G401 (cell line): ENCODE data around the gene LAMC2. TPM values are rescaled to one million over a fixed set of nuclear protein-coding genes. Genes with fewer than 3 reads are reported as not detected.
A peak's percentile ranks its signal among the peaks of the same experiment; 100 is the strongest.
"Not testable (repeated sequence)": the region's sequence is repeated elsewhere in the genome, so short reads cannot be mapped to it uniquely, and the experiment has no call there.

Experiments
- DNase-seq: peaks from one replicate; pipeline ENCODE4 v3.0.0-alpha.2; 2015; ENCODE audit warnings: low spot score
- in situ Hi-C: cut with HindIII; loops from 2 replicates; pipeline ENCODE4 v1.10.0; 2016; ENCODE audit warnings: low sequenced_read_pairs, mixed read lengths
- total RNA-seq: library from RNA; depleted of rRNA; stranded (reverse); fragments of >200 nt; shearing (Covaris generic); gene quantifications from 2 replicates; pipeline ENCODE4 v1.2.3, GENCODE V29; 2014

LAMC2 gene
- total RNA-seq, 1 experiment from 2014 or later: 0.61 TPM

GRCh38 chr1:183230413-183230812 is 44.3 kb downstream of the LAMC2 start:
- DNase-seq: no peak
- in situ Hi-C loops: no loop called here

GRCh38 chr1:183231545-183231944 is 45.5 kb downstream of the LAMC2 start:
- in situ Hi-C loops: no loop called here
- no peak for DNase-seq

GRCh38 chr1:183233113-183233512 is 47.0 kb downstream of the LAMC2 start:
- in situ Hi-C loops: no loop called here
- no peak for DNase-seq

- in situ Hi-C loops: no loop called here
These were observed 48.8 kb downstream of the LAMC2 start for GRCh38 chr1:183234660-183235476.

GRCh38 chr1:183235503-183235902 is 49.4 kb downstream of the LAMC2 start:
- in situ Hi-C loops: no loop called here
- DNase-seq: peak; percentile 36

More at GRCh38 chr1:183234660-183235476, 48.8 kb downstream of the LAMC2 start:
- peak; percentile 71 for DNase-seq

- no peak for DNase-seq
- in situ Hi-C loops: no loop called here
These were observed 50.2 kb downstream of the LAMC2 start for GRCh38 chr1:183236158-183236725.

GRCh38 chr1:183237046-183237445 is 51.0 kb downstream of the LAMC2 start:
- DNase-seq: no peak
- in situ Hi-C loops: no loop called here

- DNase-seq: no peak
- in situ Hi-C loops: no loop called here
These were observed 52.0 kb downstream of the LAMC2 start for GRCh38 chr1:183238071-183238470.

GRCh38 chr1:183239220-183239742 is 53.2 kb downstream of the LAMC2 start:
- no peak for DNase-seq
- in situ Hi-C loops: no loop called here

GRCh38 chr1:183239793-183240525 is 53.9 kb downstream of the LAMC2 start:
- peak; percentile 99 for DNase-seq
- in situ Hi-C loops: no loop called here

- in situ Hi-C loops: no loop called here
- DNase-seq: no peak
These were observed 54.4 kb downstream of the LAMC2 start for GRCh38 chr1:183240526-183240825.

- DNase-seq, in situ Hi-C loops: not testable (repeated sequence)
These were observed 54.8 kb downstream of the LAMC2 start for GRCh38 chr1:183240853-183241252.

GRCh38 chr1:183241471-183241870 is 55.4 kb downstream of the LAMC2 start:
- in situ Hi-C loops: no loop called here
- no peak for DNase-seq

- in situ Hi-C loops: no loop called here
These were observed 56.5 kb downstream of the LAMC2 start for GRCh38 chr1:183242556-183242955.

GRCh38 chr1:183243161-183244050 is 57.3 kb downstream of the LAMC2 start:
- in situ Hi-C loops: no loop called here
- no peak for DNase-seq

More at GRCh38 chr1:183242556-183242955, 56.5 kb downstream of the LAMC2 start:
- DNase-seq: no peak

GRCh38 chr1:183244466-183244865 is 58.4 kb downstream of the LAMC2 start:
- in situ Hi-C loops: no loop called here
- no peak for DNase-seq

- no peak for DNase-seq
- in situ Hi-C loops: no loop called here
These were observed 59.3 kb downstream of the LAMC2 start for GRCh38 chr1:183245357-183245756.

- in situ Hi-C loops: no loop called here
- DNase-seq: no peak
These were observed 60.4 kb downstream of the LAMC2 start for GRCh38 chr1:183246436-183246835.

GRCh38 chr1:183247066-183247465 is 61.0 kb downstream of the LAMC2 start:
- in situ Hi-C loops: no loop called here
- DNase-seq: no peak
